HUES6 (cell line): ENCODE results near the gene RRAS2.

ENCODE experiments used
- H3K27ac ChIP-seq: 2 replicates; pipeline ENCODE4 v1.7.0; 2013; ENCODE audit warnings: low read depth, mild to moderate bottlenecking, low read length, inconsistent platforms
- H3K27me3 ChIP-seq: 2 replicates; pipeline ENCODE4 v1.6.1; 2013; ENCODE audit warnings: low read length; ENCODE audit not compliant: control insufficient read depth, insufficient read depth
- H3K36me3 ChIP-seq: 2 replicates; pipeline ENCODE4 v1.6.1; 2013; ENCODE audit warnings: low read length; ENCODE audit not compliant: control insufficient read depth, insufficient read depth
- H3K4me1 ChIP-seq: 2 replicates; pipeline ENCODE4 v1.6.1; 2013; ENCODE audit warnings: low read length; ENCODE audit not compliant: control insufficient read depth, insufficient read depth
- H3K4me3 ChIP-seq: 2 replicates; pipeline ENCODE4 v1.5.1; 2013; ENCODE audit warnings: low read depth, low read length
- H3K9ac ChIP-seq: one replicate; pipeline ENCODE4 v1.6.1; 2013; ENCODE audit warnings: mild to moderate bottlenecking, low read length
- H3K9me3 ChIP-seq: 2 replicates; pipeline ENCODE4 v1.6.1; 2013; ENCODE audit warnings: low read depth, low read length; ENCODE audit not compliant: control insufficient read depth, insufficient read depth

Gene RRAS2

GRCh38 chr11:14386081-14386480, 27.1 kb upstream of the RRAS2 start:
- H3K9me3 ChIP-seq: no peaks in the 10 kb centered on the region
- peaks cover 17% of the 10 kb centered on the region for H3K4me1 ChIP-seq
- peaks cover 28% of the 10 kb centered on the region for H3K27me3 ChIP-seq
- H3K36me3 ChIP-seq: no peaks in the 10 kb centered on the region
- no peak overlapping the region for H3K27ac ChIP-seq
- H3K4me3 ChIP-seq: no peak overlapping the region
- no peak overlapping the region for H3K9ac ChIP-seq

GRCh38 chr11:14384338-14384737, 25.4 kb upstream of the RRAS2 start:
- Histone ChIP-seq H3K27ac (no peak overlapping the region), H3K36me3 (no peaks in the 10 kb centered on the region), H3K9me3 (no peaks in the 10 kb centered on the region), H3K4me3 (no peak overlapping the region), H3K9ac (no peak overlapping the region), H3K27me3 (peaks cover 45% of the 10 kb centered on the region), H3K4me1 (peaks cover 20% of the 10 kb centered on the region)

GRCh38 chr11:14381968-14382367, 23.0 kb upstream of the RRAS2 start:
- Histone ChIP-seq H3K4me1 (peaks cover 12% of the 10 kb centered on the region), H3K4me3 (no peak overlapping the region), H3K9me3 (no peaks in the 10 kb centered on the region), H3K27me3 (peaks cover 45% of the 10 kb centered on the region), H3K9ac (no peak overlapping the region), H3K36me3 (no peaks in the 10 kb centered on the region), H3K27ac (no peak overlapping the region)

GRCh38 chr11:14380947-14381561, 22.1 kb upstream of the RRAS2 start:
- peaks cover 7% of the 10 kb centered on the region for H3K4me1 ChIP-seq
- no peaks in the 10 kb centered on the region for H3K9me3 ChIP-seq
- H3K27me3 ChIP-seq: peaks cover 45% of the 10 kb centered on the region
- no peaks in the 10 kb centered on the region for H3K36me3 ChIP-seq
- H3K4me3 ChIP-seq: peak overlapping the region; percentile 73
- peak overlapping the region; percentile 57 for H3K9ac ChIP-seq
- no peak overlapping the region for H3K27ac ChIP-seq

- no peaks in the 10 kb centered on the region for H3K36me3 ChIP-seq
- H3K9me3 ChIP-seq: no peaks in the 10 kb centered on the region
- H3K4me1 ChIP-seq: peaks cover 9% of the 10 kb centered on the region
- no peak overlapping the region for H3K9ac ChIP-seq
- H3K27me3 ChIP-seq: peaks cover 45% of the 10 kb centered on the region
- peak overlapping the region; percentile 73 for H3K4me3 ChIP-seq
- H3K27ac ChIP-seq: no peak overlapping the region
Observed at GRCh38 chr11:14380125-14380936, 21.3 kb upstream of the RRAS2 start.

- peaks cover 16% of the 10 kb centered on the region for H3K4me1 ChIP-seq
- peaks cover 37% of the 10 kb centered on the region for H3K27me3 ChIP-seq
- H3K36me3 ChIP-seq: no peaks in the 10 kb centered on the region
- no peak overlapping the region for H3K4me3 ChIP-seq
- no peaks in the 10 kb centered on the region for H3K9me3 ChIP-seq
- no peak overlapping the region for H3K9ac ChIP-seq
- no peak overlapping the region for H3K27ac ChIP-seq
Observed at GRCh38 chr11:14378171-14378570, 19.2 kb upstream of the RRAS2 start.

GRCh38 chr11:14376920-14377319, 17.9 kb upstream of the RRAS2 start:
- Histone ChIP-seq H3K27ac (no peak overlapping the region), H3K36me3 (no peaks in the 10 kb centered on the region), H3K9ac (no peak overlapping the region), H3K4me3 (no peak overlapping the region), H3K4me1 (peaks cover 19% of the 10 kb centered on the region), H3K9me3 (no peaks in the 10 kb centered on the region), H3K27me3 (peaks cover 25% of the 10 kb centered on the region)

GRCh38 chr11:14374922-14375830, 16.2 kb upstream of the RRAS2 start:
- Histone ChIP-seq H3K9ac (no peak overlapping the region), H3K4me3 (no peak overlapping the region), H3K9me3 (no peaks in the 10 kb centered on the region), H3K36me3 (no peaks in the 10 kb centered on the region), H3K27me3 (peaks cover 7% of the 10 kb centered on the region), H3K27ac (no peak overlapping the region), H3K4me1 (peaks cover 12% of the 10 kb centered on the region)

GRCh38 chr11:14373941-14374646, 15.1 kb upstream of the RRAS2 start:
- H3K36me3 ChIP-seq: no peaks in the 10 kb centered on the region
- H3K4me3 ChIP-seq: no peak overlapping the region
- peaks cover 12% of the 10 kb centered on the region for H3K4me1 ChIP-seq
- H3K9ac ChIP-seq: no peak overlapping the region
- no peak overlapping the region for H3K27ac ChIP-seq
- no peaks in the 10 kb centered on the region for H3K27me3 ChIP-seq
- no peaks in the 10 kb centered on the region for H3K9me3 ChIP-seq

GRCh38 chr11:14372011-14372410, 13.0 kb upstream of the RRAS2 start:
- H3K9me3 ChIP-seq: no peaks in the 10 kb centered on the region
- no peaks in the 10 kb centered on the region for H3K36me3 ChIP-seq

More at GRCh38 chr11:14372011-14372410, 13.0 kb upstream of the RRAS2 start:
- H3K4me1 ChIP-seq: peaks cover 12% of the 10 kb centered on the region
- no peak overlapping the region for H3K4me3 ChIP-seq
- H3K27ac ChIP-seq: no peak overlapping the region
- H3K27me3 ChIP-seq: no peaks in the 10 kb centered on the region
- no peak overlapping the region for H3K9ac ChIP-seq
